Fibroblast of upper back skin (primary cell): Measurements from ENCODE around the gene ARHGAP23.

Experiments
- DNase-seq: peaks from one replicate; pipeline ENCODE4 v3.0.0-alpha.2; 2013

The ARHGAP23 gene

GRCh38 chr17:38532451-38532850 is 104.2 kb downstream of the ARHGAP23 start:
- DNase-seq, result no peak

- DNase-seq, result no peak
Measured at GRCh38 chr17:38533241-38533640, 105.0 kb downstream of the ARHGAP23 start.

GRCh38 chr17:38533866-38534497 is 105.7 kb downstream of the ARHGAP23 start:
- DNase-seq, result no peak

GRCh38 chr17:38534498-38534885 is 106.2 kb downstream of the ARHGAP23 start:
- no peak for DNase-seq

- no peak for DNase-seq
Measured at GRCh38 chr17:38535886-38536285, 107.6 kb downstream of the ARHGAP23 start.

GRCh38 chr17:38536661-38537060 is 108.4 kb downstream of the ARHGAP23 start:
- no peak for DNase-seq

- no peak for DNase-seq
Measured at GRCh38 chr17:38538906-38539305, 110.6 kb downstream of the ARHGAP23 start.

GRCh38 chr17:38539386-38539785 is 111.1 kb downstream of the ARHGAP23 start:
- no peak for DNase-seq

- DNase-seq, result no peak
Measured at GRCh38 chr17:38540514-38541045, 112.3 kb downstream of the ARHGAP23 start.

- no peak for DNase-seq
Measured at GRCh38 chr17:38541281-38541680, 113.0 kb downstream of the ARHGAP23 start.

GRCh38 chr17:38542286-38542685 is 114.0 kb downstream of the ARHGAP23 start:
- DNase-seq, result no peak

- DNase-seq, result no peak
Measured at GRCh38 chr17:38543403-38544174, 115.3 kb downstream of the ARHGAP23 start.

- DNase-seq, result no peak
Measured at GRCh38 chr17:38544175-38544838, 116.0 kb downstream of the ARHGAP23 start.

GRCh38 chr17:38544839-38545209 is 116.6 kb downstream of the ARHGAP23 start:
- DNase-seq, result no peak

GRCh38 chr17:38545531-38546225 is 117.4 kb downstream of the ARHGAP23 start:
- DNase-seq, result no peak

- DNase-seq, result no peak
Measured at GRCh38 chr17:38546396-38546795, 118.1 kb downstream of the ARHGAP23 start.

- DNase-seq, result no peak
Measured at GRCh38 chr17:38547444-38547843, 119.2 kb downstream of the ARHGAP23 start.

GRCh38 chr17:38549285-38549684 is 121.0 kb downstream of the ARHGAP23 start:
- no peak for DNase-seq

- no peak for DNase-seq
Measured at GRCh38 chr17:38550661-38551060, 122.4 kb downstream of the ARHGAP23 start.

GRCh38 chr17:38551121-38551520 is 122.9 kb downstream of the ARHGAP23 start:
- no peak for DNase-seq

- DNase-seq, result no peak
Measured at GRCh38 chr17:38552343-38552742, 124.1 kb downstream of the ARHGAP23 start.

- peak; percentile 40 for DNase-seq
Measured at GRCh38 chr17:38554430-38555350, 126.4 kb downstream of the ARHGAP23 start.
